Measurements from ENCODE around the gene PLPPR1.

DNA sequence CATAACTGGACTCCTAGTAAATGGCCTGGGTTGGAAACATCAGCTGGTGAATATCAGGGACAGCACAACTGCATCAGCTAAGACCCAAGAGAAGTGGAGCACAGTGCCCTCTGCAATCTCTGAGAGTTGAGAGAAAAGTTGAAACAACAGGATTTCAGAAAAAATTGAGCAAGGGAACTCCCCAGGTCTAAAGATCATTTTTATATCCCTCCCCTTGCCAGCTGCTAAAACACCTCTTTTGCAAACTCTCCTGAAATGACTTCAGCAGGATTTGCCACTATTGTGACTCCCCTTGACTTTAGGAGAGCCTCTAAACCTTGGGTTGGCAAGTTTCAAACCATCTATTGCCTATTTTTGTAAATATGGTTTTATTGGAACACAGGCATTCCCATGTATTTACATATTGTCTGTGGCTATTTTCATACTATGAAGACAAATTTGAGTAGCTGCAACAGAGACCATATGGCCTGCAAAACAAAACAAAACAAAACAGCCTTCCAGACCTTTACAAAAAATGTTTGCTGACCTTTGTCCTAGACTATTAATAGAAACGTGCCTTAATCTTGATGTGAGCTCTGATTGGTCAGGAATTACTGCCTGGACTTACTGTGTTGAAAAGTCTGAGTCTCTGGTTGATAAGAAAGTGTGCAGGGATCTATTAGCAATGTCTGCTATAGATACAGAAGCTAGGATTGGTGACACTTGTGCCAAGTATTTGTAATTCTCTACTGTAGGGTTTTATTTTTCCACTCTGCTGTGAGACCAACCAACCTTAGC lies 37.7 kb upstream of the PLPPR1 start:
- TF ChIP-seq ZFP3 (CRISPR knock-in tag; IDR thresholded peaks at IDR 0.05) (no peak), GLIS3 (CRISPR knock-in tag; IDR thresholded peaks at IDR 0.05) (no peak)
